Fibroblast of lung (primary cell): ENCODE results near the gene SH2D7. TPM values are rescaled to one million over a fixed set of nuclear protein-coding genes. Genes with fewer than 3 reads are reported as not detected.

Experiments
- DNase-seq, 2 donors: peaks; one replicate each; pipeline versions ENCODE4 v3.0.0 to v3.0.0-alpha.2; 2010; ENCODE audit warnings: low read depth in 2 of 2
- H2AFZ ChIP-seq: 2 replicates; pipeline ENCODE4 v1.5.1; 2012; ENCODE audit warnings: low read length, control low read depth, inconsistent platforms
- H3K27ac ChIP-seq: 2 replicates; pipeline ENCODE4 v1.5.1; 2011; ENCODE audit warnings: low read length, control low read depth; ENCODE audit not compliant: insufficient read depth
- H3K27me3 ChIP-seq: 2 replicates; pipeline ENCODE4 v1.5.1; 2011; ENCODE audit warnings: mild to moderate bottlenecking, low read length; ENCODE audit not compliant: control insufficient read depth, insufficient read depth
- H3K36me3 ChIP-seq: 2 replicates; pipeline ENCODE4 v1.5.1; 2011; ENCODE audit warnings: low read length; ENCODE audit not compliant: control insufficient read depth, insufficient read depth
- H3K4me1 ChIP-seq: 2 replicates; pipeline ENCODE4 v1.5.1; 2011; ENCODE audit warnings: low read length; ENCODE audit not compliant: control insufficient read depth, insufficient read depth; ENCODE audit errors: extremely low read depth
- H3K4me2 ChIP-seq: 2 replicates; pipeline ENCODE4 v1.5.1; 2011; ENCODE audit warnings: low read length, control low read depth; ENCODE audit not compliant: insufficient read depth; ENCODE audit errors: extremely low read depth
- H3K4me3 ChIP-seq, 4 experiments: fragments of 200-600 bp in 1 of 4; sonication (generic) in 1 of 4; replicated peaks in 1 of 4; 2 replicates each; pipeline ENCODE4 v1.5.1; 2011 to 2016; ENCODE audit warnings: low read length in 4 of 4, low read depth in 3 of 4, mild to moderate bottlenecking in 3 of 4, control low read depth in 2 of 4, inconsistent platforms in 1 of 4, mixed read lengths in 1 of 4; ENCODE audit not compliant: insufficient read depth in 1 of 4; ENCODE audit errors: control extremely low read depth in 1 of 4
- H3K79me2 ChIP-seq: 2 replicates; pipeline ENCODE4 v1.5.1; 2012; ENCODE audit warnings: mild to moderate bottlenecking, low read length, inconsistent platforms; ENCODE audit not compliant: control insufficient read depth, insufficient read depth
- H3K9ac ChIP-seq: 2 replicates; pipeline ENCODE4 v1.5.1; 2011; ENCODE audit warnings: mild to moderate bottlenecking, low read length, control low read depth; ENCODE audit not compliant: insufficient read depth
- H3K9me3 ChIP-seq: 2 replicates; pipeline ENCODE4 v1.5.1; 2012; ENCODE audit warnings: low read depth, low read length; ENCODE audit not compliant: control insufficient read depth, insufficient read depth
- H4K20me1 ChIP-seq: 2 replicates; pipeline ENCODE4 v1.5.1; 2011; ENCODE audit warnings: low read length; ENCODE audit not compliant: control insufficient read depth, insufficient read depth; ENCODE audit errors: extremely low read depth
- EZH2 ChIP-seq: IDR thresholded peaks from 2 replicates; pipeline ENCODE4 v1.5.1; 2012; ENCODE audit warnings: low read length, control low read depth, mild to moderate bottlenecking; ENCODE audit errors: missing control alignments
- polyA plus RNA-seq, 2 donors: library from polyadenylated mRNA; depleted of rRNA in 1 of 2; stranded (reverse) in 1 of 2; unstranded in 1 of 2; fragments of >200 nt; gene quantifications; 2 replicates each; pipeline ENCODE4 v1.2.1, GENCODE V29; 2011 to 2012; ENCODE audit warnings: missing spikeins in 1 of 2
- total RNA-seq: library from RNA; depleted of rRNA; stranded (reverse); fragments of >200 nt; gene quantifications from 2 replicates; pipeline ENCODE4 v1.2.1, GENCODE V29; 2014
- TF ChIP-seq, protein P1 (sequence below), 2 donors: IDR thresholded peaks in 1 of 2; conservative IDR thresholded peaks in 1 of 2; 1 replicate in 1 of 2; 2 replicates in 1 of 2; pipeline ENCODE4 v1.5.1; 2011 to 2012; ENCODE audit warnings: low read length in 2 of 2, control low read depth in 1 of 2, inconsistent platforms in 1 of 2, low read depth in 1 of 2, mild to moderate bottlenecking in 1 of 2

Gene SH2D7
- total and polyA plus RNA-seq, 2 donors (not counting 1 experiment from before 2014, with no cell fraction given): 0.03 TPM; not detected in 1

DNA sequence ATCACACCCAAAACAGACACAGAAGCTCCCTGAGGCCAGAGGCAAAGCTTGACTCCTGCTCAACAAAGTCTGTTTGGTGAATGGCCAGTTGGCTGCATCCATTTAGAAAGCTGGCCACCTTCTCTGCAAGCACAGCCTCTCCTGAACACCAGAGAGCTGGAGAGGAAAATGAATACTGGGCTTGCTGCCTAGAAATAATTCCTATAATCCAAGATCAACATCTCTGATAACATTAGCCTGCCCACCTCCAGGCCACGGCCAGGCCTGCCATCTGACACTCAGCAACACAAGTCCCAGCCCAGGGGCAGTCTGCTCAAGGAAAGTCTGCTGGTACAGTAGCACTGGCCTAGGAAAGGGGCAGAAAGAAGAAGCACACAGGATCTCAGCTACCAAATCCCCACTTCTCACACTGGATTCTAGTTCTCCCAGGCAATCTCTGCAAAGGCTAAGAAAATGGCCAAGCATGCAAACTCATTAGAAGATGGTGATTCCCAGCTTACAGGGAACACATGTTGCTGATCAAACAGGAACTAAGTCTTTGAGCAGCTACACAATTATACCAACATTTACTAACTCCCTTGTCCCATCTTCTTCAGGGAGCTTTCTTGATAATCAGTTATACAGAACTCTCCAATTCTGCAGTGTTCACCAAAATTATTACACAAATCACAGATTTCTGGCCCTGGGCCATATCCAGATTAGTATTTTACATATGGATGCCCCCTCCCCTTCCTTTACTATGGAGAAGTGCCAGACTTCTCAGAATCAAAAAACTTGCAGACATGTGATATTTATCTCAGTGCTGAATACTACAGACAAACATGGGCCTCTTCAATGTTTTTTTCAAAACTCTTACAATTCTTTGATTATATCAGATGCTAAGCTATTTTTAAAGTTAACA is 24.8 kb upstream of the SH2D7 start:
- peak in 1 of 2 donors; percentile 48 for DNase-seq
- H3K27me3 ChIP-seq: no peaks in the 10 kb centered on the region
- peaks cover 68% of the 10 kb centered on the region for H3K79me2 ChIP-seq
- H3K36me3 ChIP-seq: no peaks in the 10 kb centered on the region
- H3K9me3 ChIP-seq: no peaks in the 10 kb centered on the region
- TF ChIP-seq EZH2: no peak
- TF ChIP-seq, protein P1, sequence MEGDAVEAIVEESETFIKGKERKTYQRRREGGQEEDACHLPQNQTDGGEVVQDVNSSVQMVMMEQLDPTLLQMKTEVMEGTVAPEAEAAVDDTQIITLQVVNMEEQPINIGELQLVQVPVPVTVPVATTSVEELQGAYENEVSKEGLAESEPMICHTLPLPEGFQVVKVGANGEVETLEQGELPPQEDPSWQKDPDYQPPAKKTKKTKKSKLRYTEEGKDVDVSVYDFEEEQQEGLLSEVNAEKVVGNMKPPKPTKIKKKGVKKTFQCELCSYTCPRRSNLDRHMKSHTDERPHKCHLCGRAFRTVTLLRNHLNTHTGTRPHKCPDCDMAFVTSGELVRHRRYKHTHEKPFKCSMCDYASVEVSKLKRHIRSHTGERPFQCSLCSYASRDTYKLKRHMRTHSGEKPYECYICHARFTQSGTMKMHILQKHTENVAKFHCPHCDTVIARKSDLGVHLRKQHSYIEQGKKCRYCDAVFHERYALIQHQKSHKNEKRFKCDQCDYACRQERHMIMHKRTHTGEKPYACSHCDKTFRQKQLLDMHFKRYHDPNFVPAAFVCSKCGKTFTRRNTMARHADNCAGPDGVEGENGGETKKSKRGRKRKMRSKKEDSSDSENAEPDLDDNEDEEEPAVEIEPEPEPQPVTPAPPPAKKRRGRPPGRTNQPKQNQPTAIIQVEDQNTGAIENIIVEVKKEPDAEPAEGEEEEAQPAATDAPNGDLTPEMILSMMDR (conservative IDR thresholded peaks at IDR 0.05 in 1 of 2, IDR thresholded peaks at IDR 0.05 in 1 of 2; ENCODE audit: low read depth in 1 of 2, low read length in 2 of 2): no peak
- peak overlapping the region in 1 of 4 experiments; percentile 25 for H3K4me3 ChIP-seq
- peak overlapping the region; percentile 58 for H3K27ac ChIP-seq
- H3K4me2 ChIP-seq: peak overlapping the region; percentile 38
- no peaks in the 10 kb centered on the region for H4K20me1 ChIP-seq
- H2AFZ ChIP-seq: no peak overlapping the region
- no peak overlapping the region for H3K9ac ChIP-seq
- peaks cover 70% of the 10 kb centered on the region for H3K4me1 ChIP-seq

DNA sequence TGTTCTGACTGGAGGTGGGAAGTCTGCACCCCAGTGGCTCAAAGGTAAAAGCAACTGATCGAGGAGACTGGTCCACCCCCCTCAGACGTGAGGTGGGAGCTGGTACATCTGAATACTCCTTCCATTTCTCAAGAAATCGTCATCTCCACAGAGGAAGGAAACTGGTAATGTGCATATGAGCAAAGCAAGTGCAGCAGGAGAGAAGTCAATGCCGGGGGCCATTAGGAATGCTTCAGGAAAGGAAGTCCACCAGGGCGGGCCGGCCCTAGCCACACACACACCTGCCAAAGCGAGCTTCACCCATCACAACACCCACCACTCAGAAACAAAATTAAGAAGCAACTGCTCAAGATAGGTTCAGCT is 23.3 kb upstream of the SH2D7 start:
- Histone ChIP-seq H3K27me3 (no peaks in the 10 kb centered on the region), H3K4me2 (peak overlapping the region; percentile 53), H2AFZ (no peak overlapping the region), H4K20me1 (no peaks in the 10 kb centered on the region), H3K9ac (no peak overlapping the region), H3K4me3 (peak overlapping the region in 1 of 4 experiments; percentile 25), H3K36me3 (no peaks in the 10 kb centered on the region), H3K9me3 (no peaks in the 10 kb centered on the region), H3K79me2 (peaks cover 66% of the 10 kb centered on the region), H3K27ac (peak overlapping the region; percentile 85), H3K4me1 (peaks cover 67% of the 10 kb centered on the region)
- no peak for DNase-seq
- TF ChIP-seq, protein P1 (conservative IDR thresholded peaks at IDR 0.05 in 1 of 2, IDR thresholded peaks at IDR 0.05 in 1 of 2; ENCODE audit: low read depth in 1 of 2, low read length in 2 of 2): no peak
- no peak for TF ChIP-seq EZH2

DNA sequence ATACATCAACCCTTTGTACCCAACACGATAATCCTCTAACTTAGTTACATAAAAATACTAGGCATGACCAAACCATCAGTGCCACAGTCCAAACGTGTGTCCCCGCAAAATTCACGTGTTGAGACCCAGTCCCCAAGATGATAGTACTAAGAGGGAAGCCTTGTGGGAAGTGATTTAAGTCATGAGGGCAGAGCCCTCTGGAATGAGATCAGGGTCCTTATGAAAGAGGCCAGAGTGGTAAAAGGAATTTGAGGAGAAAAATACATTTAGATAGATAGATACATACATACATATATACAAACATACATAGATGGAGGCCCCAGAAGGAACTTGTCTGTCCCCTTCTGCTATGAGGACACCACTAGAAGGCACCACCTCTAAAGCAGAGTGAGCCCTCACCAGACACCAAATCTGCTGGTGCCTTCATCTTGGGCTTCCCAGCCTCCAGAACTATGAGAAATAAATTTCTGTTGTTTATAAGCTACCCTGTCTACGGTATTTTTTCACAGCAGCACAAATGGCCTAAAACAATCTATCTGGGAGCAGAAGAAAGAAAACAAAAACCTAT is 22.8 kb upstream of the SH2D7 start:
- no peaks in the 10 kb centered on the region for H3K9me3 ChIP-seq
- no peak for DNase-seq
- no peaks in the 10 kb centered on the region for H3K36me3 ChIP-seq
- no peak overlapping the region for H3K4me3 ChIP-seq
- H2AFZ ChIP-seq: no peak overlapping the region
- H3K4me2 ChIP-seq: no peak overlapping the region
- no peak overlapping the region for H3K9ac ChIP-seq
- no peaks in the 10 kb centered on the region for H4K20me1 ChIP-seq
- peak overlapping the region; percentile 85 for H3K27ac ChIP-seq
- peaks cover 71% of the 10 kb centered on the region for H3K79me2 ChIP-seq
- H3K4me1 ChIP-seq: peaks cover 70% of the 10 kb centered on the region
- H3K27me3 ChIP-seq: no peaks in the 10 kb centered on the region
- TF ChIP-seq, protein P1 (conservative IDR thresholded peaks at IDR 0.05 in 1 of 2, IDR thresholded peaks at IDR 0.05 in 1 of 2; ENCODE audit: low read depth in 1 of 2, low read length in 2 of 2): no peak
- TF ChIP-seq EZH2: no peak
